ENCODE data around the gene MAGEA1. TPM values are rescaled to one million over a fixed set of nuclear protein-coding genes. Genes with fewer than 3 reads are reported as not detected.

The MAGEA1 gene
- total and polyA plus RNA-seq, 2 donors (not counting 3 experiments of a cell fraction or from before 2014, with no cell fraction given), result not detected

GRCh38 chrX:153225438-153226098, 46.5 kb downstream of the MAGEA1 start:
- DNase-seq (ENCODE audit: low read depth, low spot score) (no peak), FAIRE-seq (no peak)
- Histone ChIP-seq H4K20me1 (replicated peaks; ENCODE audit: control insufficient read depth, extremely low read depth, insufficient read depth, low read length) (no peaks in the 10 kb centered on the region), H3K4me1 (ENCODE audit: control insufficient read depth, extremely low read depth, insufficient read depth, low read length) (no peaks in the 10 kb centered on the region), H3K27ac (ENCODE audit: insufficient read depth, low read depth, low read length) (no peak overlapping the region), H3K79me2 (ENCODE audit: control insufficient read depth, insufficient read depth, low read length) (no peaks in the 10 kb centered on the region), H3K9me3 (replicated peaks; ENCODE audit: control insufficient read depth, insufficient read depth, low read length) (no peaks in the 10 kb centered on the region), H3K36me3 (ENCODE audit: control insufficient read depth in 2 of 2, extremely low read depth in 1 of 2, insufficient read depth in 2 of 2, low read length in 2 of 2) (no peaks in the 10 kb centered on the region), H3K4me3 (replicated peaks in 1 of 3; ENCODE audit: insufficient read depth in 1 of 3, low read depth in 1 of 3, low read length in 3 of 3) (no peak overlapping the region), H3K4me2 (ENCODE audit: insufficient read depth, low read length) (no peak overlapping the region), H3K27me3 (ENCODE audit: control insufficient read depth in 2 of 2, insufficient read depth in 2 of 2, low read length in 2 of 2) (no peaks in the 10 kb centered on the region), H2AFZ (ENCODE audit: low read depth, low read length) (no peak overlapping the region), H3K9ac (replicated peaks; ENCODE audit: extremely low read depth, insufficient read depth, low read length) (no peak overlapping the region), H3K9me1 (replicated peaks; ENCODE audit: control insufficient read depth, extremely low read depth, insufficient read depth, low read length) (no peaks in the 10 kb centered on the region)
- ChIA-PET CTCF (no interaction called here), POLR2A (no interaction called here)
- dilution Hi-C loops (cut with MboI; ENCODE audit: extremely low pct_ligation_motif_present, low sequenced_read_pairs) (no loop called here), intact Hi-C loops (cut with micrococcal nuclease) (no loop called here)
- no peak for TF ChIP-seq GATA2 (IDR thresholded peaks at IDR 0.05; ENCODE audit: insufficient read depth, insufficient read length, low read depth, low read length)
- TF ChIP-seq, protein P1, sequence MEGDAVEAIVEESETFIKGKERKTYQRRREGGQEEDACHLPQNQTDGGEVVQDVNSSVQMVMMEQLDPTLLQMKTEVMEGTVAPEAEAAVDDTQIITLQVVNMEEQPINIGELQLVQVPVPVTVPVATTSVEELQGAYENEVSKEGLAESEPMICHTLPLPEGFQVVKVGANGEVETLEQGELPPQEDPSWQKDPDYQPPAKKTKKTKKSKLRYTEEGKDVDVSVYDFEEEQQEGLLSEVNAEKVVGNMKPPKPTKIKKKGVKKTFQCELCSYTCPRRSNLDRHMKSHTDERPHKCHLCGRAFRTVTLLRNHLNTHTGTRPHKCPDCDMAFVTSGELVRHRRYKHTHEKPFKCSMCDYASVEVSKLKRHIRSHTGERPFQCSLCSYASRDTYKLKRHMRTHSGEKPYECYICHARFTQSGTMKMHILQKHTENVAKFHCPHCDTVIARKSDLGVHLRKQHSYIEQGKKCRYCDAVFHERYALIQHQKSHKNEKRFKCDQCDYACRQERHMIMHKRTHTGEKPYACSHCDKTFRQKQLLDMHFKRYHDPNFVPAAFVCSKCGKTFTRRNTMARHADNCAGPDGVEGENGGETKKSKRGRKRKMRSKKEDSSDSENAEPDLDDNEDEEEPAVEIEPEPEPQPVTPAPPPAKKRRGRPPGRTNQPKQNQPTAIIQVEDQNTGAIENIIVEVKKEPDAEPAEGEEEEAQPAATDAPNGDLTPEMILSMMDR (IDR thresholded peaks at IDR 0.05; ENCODE audit: extremely low read depth in 1 of 2, insufficient read depth in 1 of 2, low read depth in 1 of 2, low read length in 2 of 2), result no peak
- TF ChIP-seq MYC (IDR thresholded peaks at IDR 0.05; ENCODE audit: low read depth, low read length), result no peak
- TF ChIP-seq EZH2 (IDR thresholded peaks at IDR 0.05; ENCODE audit: borderline replicate concordance, low read depth, low read length, severe bottlenecking), result no peak
- TF ChIP-seq FOS (IDR thresholded peaks at IDR 0.05; ENCODE audit: borderline replicate concordance, insufficient read depth, low read length), result no peak
- TF ChIP-seq POLR2A (IDR thresholded peaks at IDR 0.05; ENCODE audit: low read depth, low read length), result no peak
- no peak for TF ChIP-seq POLR2AphosphoS5 (IDR thresholded peaks at IDR 0.05; ENCODE audit: insufficient read depth, low read depth, low read length)
- no peak for TF ChIP-seq JUN (IDR thresholded peaks at IDR 0.05; ENCODE audit: borderline replicate concordance, insufficient read depth, insufficient read length, low read depth)
- TF ChIP-seq, protein P2, sequence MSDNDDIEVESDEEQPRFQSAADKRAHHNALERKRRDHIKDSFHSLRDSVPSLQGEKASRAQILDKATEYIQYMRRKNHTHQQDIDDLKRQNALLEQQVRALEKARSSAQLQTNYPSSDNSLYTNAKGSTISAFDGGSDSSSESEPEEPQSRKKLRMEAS (IDR thresholded peaks at IDR 0.05; ENCODE audit: insufficient read depth, insufficient read length), result no peak
- no TSS peak for BruUV-seq (replicated peaks)

All from endothelial cell of umbilical vein (primary cell).